GM12891 (cell line): ENCODE results near the gene FEM1A.

ENCODE experiments used
- POLR2A ChIP-seq: IDR thresholded peaks from 2 replicates; pipeline ENCODE4 v1.6.1; 2011; ENCODE audit warnings: low read depth, low read length, control low read depth
- POLR2AphosphoS5 ChIP-seq: IDR thresholded peaks from 2 replicates; pipeline ENCODE4 v1.6.1; 2011; ENCODE audit warnings: low read depth, low read length, control low read depth
- POU2F2 ChIP-seq: IDR thresholded peaks from 2 replicates; pipeline ENCODE4 v1.6.1; 2011; ENCODE audit warnings: low read depth, mild to moderate bottlenecking, control low read depth, low read length, moderate library complexity
- SPI1 ChIP-seq: IDR thresholded peaks from 2 replicates; pipeline ENCODE4 v1.6.1; 2011; ENCODE audit warnings: low read depth, low read length, control low read depth
- TAF1 ChIP-seq: IDR thresholded peaks from 2 replicates; pipeline ENCODE4 v1.6.1; 2011; ENCODE audit warnings: low read depth, low read length, control low read depth

GRCh38 chr19:4759388-4760284, 31.9 kb upstream of the FEM1A start:
- TF ChIP-seq POLR2A (no peak), SPI1 (no peak), POLR2AphosphoS5 (no peak), TAF1 (no peak), POU2F2 (no peak)
